Measurements from ENCODE around the gene CIRBP. TPM values are rescaled to one million over a fixed set of nuclear protein-coding genes. Genes with fewer than 3 reads are reported as not detected.
A peak's percentile ranks its signal among the peaks of the same experiment; 100 is the strongest.

The CIRBP gene
- total RNA-seq, 3 donors from 2014 or later (not counting 1 experiment from before 2014, with no cell fraction given) = 410 to 454 (median 440) TPM

GRCh38 chr19:1241417-1242095, 27.6 kb upstream of the CIRBP start, which contains the start of gene ATP5F1D:
TSS of gene ATP5F1D (plus strand) at chr19:1241751. CDS start at chr19:1241851, 100 bp downstream.
- peak; percentile 71 to 81 (median 74) for ATAC-seq
- WGBS (ENCODE audit: insufficient coverage) = under 1% methylated on average over 79 of the region's 79 CpGs

GRCh38 chr19:1243768-1244692, 25.1 kb upstream of the CIRBP start:
- 61% methylated on average over 33 of the region's 33 CpGs for WGBS (ENCODE audit: insufficient coverage)
- Mint-ChIP-seq H3K27ac (peak overlapping the region; percentile 87 to 89), H3K27me3 (ENCODE audit: low read depth in 2 of 2) (peaks cover 1 to 3% of the 10 kb centered on the region in 2 donors), H3K9me3 (no peaks in the 10 kb centered on the region), H3K36me3 (no peaks in the 10 kb centered on the region), H3K4me3 (peak overlapping the region; percentile 82), H3K4me1 (peaks cover 12 to 25% of the 10 kb centered on the region in 2 donors)
- Histone ChIP-seq H3K4me1 (ENCODE audit: control insufficient read depth, insufficient read depth, low read length) (peaks cover 63% of the 10 kb centered on the region), H3K4me3 (ENCODE audit: low read length) (no peak overlapping the region), H3K9me3 (ENCODE audit: control insufficient read depth, insufficient read depth, low read length) (no peaks in the 10 kb centered on the region), H3K27ac (ENCODE audit: low read length) (peak overlapping the region; percentile 64), H3K27me3 (ENCODE audit: control insufficient read depth, insufficient read depth, low read length) (peaks cover 3% of the 10 kb centered on the region), H3K36me3 (ENCODE audit: control insufficient read depth, insufficient read depth, low read length) (peaks cover 5% of the 10 kb centered on the region)
- DNase-seq (peak; percentile 87 to 93), ATAC-seq (peak; percentile 38 to 66 (median 41))
- intact Hi-C loops (cut with micrococcal nuclease) = loop anchor here (1.0 to 10.0 kb wide), 2 partner anchors 22 to 319 kb away; partner anchors contain the start of gene ARID3A
- TF ChIP-seq CTCF (IDR thresholded peaks at IDR 0.05) = peak; percentile 88

More at GRCh38 chr19:1241417-1242095, 27.6 kb upstream of the CIRBP start, which contains the start of gene ATP5F1D:
- no peaks in the 10 kb centered on the region for H3K9me3 ChIP-seq (ENCODE audit: control insufficient read depth, insufficient read depth, low read length)
- H3K27me3 Mint-ChIP-seq (ENCODE audit: low read depth in 2 of 2) = peaks cover 10 to 14% of the 10 kb centered on the region in 2 donors
- peaks cover 21 to 35% of the 10 kb centered on the region in 2 donors for H3K4me1 Mint-ChIP-seq
- no peaks in the 10 kb centered on the region for H3K9me3 Mint-ChIP-seq
- H3K36me3 Mint-ChIP-seq = no peaks in the 10 kb centered on the region
- H3K27ac Mint-ChIP-seq = peak within 1 kb of the TSS; percentile 86 to 89
- H3K4me3 ChIP-seq (ENCODE audit: low read length) = peak within 1 kb of the TSS; percentile 33
- DNase-seq = peak; percentile 88 to 97
- peak within 1 kb of the TSS; percentile 95 for H3K4me3 Mint-ChIP-seq
- peaks cover 5% of the 10 kb centered on the region for H3K36me3 ChIP-seq (ENCODE audit: control insufficient read depth, insufficient read depth, low read length)
- H3K27me3 ChIP-seq (ENCODE audit: control insufficient read depth, insufficient read depth, low read length) = peaks cover 12% of the 10 kb centered on the region
- intact Hi-C loops (cut with micrococcal nuclease) = loop anchor here (2.0 to 10.0 kb wide), 2 partner anchors 137 to 317 kb away; partner anchors contain the start of gene ARID3A
- peaks cover 69% of the 10 kb centered on the region for H3K4me1 ChIP-seq (ENCODE audit: control insufficient read depth, insufficient read depth, low read length)
- no peak for TF ChIP-seq CTCF (IDR thresholded peaks at IDR 0.05)
- no peak within 1 kb of the TSS for H3K27ac ChIP-seq (ENCODE audit: low read length)

DNA sequence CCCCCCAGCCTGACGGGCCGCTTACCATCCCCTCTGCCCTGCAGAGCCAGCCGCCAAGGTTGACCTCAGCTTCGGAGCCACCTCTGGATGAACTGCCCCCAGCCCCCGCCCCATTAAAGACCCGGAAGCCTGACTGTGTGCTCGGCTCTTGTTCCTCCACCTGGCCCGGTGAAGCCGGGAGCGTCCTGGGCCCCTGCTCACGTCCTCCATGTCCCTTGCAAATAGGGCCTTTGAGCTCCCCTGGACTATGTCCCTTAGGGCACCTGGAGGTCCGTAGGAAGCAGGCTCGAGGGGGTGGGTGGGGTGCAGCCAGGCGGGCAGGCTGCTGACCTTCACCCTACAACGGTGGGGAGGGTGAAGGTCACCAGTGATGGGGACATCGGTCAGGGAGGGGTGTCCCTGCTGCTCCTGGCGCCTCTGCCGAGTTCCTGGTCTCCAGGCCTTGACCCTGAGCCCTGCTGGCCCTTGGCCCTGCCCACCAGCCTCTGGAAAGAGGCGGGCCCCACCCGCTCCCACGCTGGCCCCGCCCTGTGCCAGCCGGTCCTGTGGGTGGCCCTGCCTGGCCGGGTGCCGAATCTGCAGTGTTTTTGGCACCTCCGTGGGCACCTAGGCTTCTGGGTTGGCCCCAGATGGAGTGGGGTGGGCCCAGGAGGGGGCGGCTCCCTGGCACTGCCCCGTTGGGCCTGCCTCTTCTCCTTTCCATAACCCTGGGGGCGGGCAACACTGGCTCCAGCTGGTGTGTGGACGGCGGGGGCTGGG, 24.3 kb upstream of the CIRBP start:
- H3K27ac Mint-ChIP-seq = peak overlapping the region; percentile 87 to 89
- DNase-seq = peak in 1 of 2 donors; percentile 49
- Histone ChIP-seq H3K4me3 (ENCODE audit: low read length) (no peak overlapping the region), H3K4me1 (ENCODE audit: control insufficient read depth, insufficient read depth, low read length) (peaks cover 61% of the 10 kb centered on the region), H3K27me3 (ENCODE audit: control insufficient read depth, insufficient read depth, low read length) (peaks cover 3% of the 10 kb centered on the region), H3K27ac (ENCODE audit: low read length) (peak overlapping the region; percentile 64), H3K36me3 (ENCODE audit: control insufficient read depth, insufficient read depth, low read length) (peaks cover 5% of the 10 kb centered on the region), H3K9me3 (ENCODE audit: control insufficient read depth, insufficient read depth, low read length) (no peaks in the 10 kb centered on the region)
- H3K36me3 Mint-ChIP-seq = no peaks in the 10 kb centered on the region
- WGBS (ENCODE audit: insufficient coverage) = 45% methylated on average over 30 of the region's 31 CpGs
- no peaks in the 10 kb centered on the region for H3K9me3 Mint-ChIP-seq
- H3K4me3 Mint-ChIP-seq = peak overlapping the region; percentile 82
- intact Hi-C loops (cut with micrococcal nuclease) = loop anchor here (1.0 to 10.0 kb wide), 3 partner anchors 21 to 320 kb away; partner anchors contain the start of genes ARID3A, RNU6-2 and TMEM259
- TF ChIP-seq CTCF (IDR thresholded peaks at IDR 0.05) = no peak
- peaks cover 0 to 3% of the 10 kb centered on the region in 2 donors for H3K27me3 Mint-ChIP-seq (ENCODE audit: low read depth in 2 of 2)
- H3K4me1 Mint-ChIP-seq = peaks cover 11 to 20% of the 10 kb centered on the region in 2 donors
- ATAC-seq = no peak
